Measurements from ENCODE around the gene OR1B1. TPM values are rescaled to one million over a fixed set of nuclear protein-coding genes. Genes with fewer than 3 reads are reported as not detected.

OR1B1 gene
- total RNA-seq, 1 experiment from 2014 or later, result not detected

- intact Hi-C loops (cut with micrococcal nuclease; ENCODE audit: unreplicated experiment), result no loop called here
- no peak overlapping the region for H2AFZ ChIP-seq
- CTCF ChIA-PET, result no interaction called here
- H3K79me2 ChIP-seq (ENCODE audit: low read depth), result no peaks in the 10 kb centered on the region
- no peak overlapping the region for H3K4me3 ChIP-seq
- H3F3A ChIP-seq (ENCODE audit: insufficient read depth, low read depth), result no peaks in the 10 kb centered on the region
- H3K27me3 ChIP-seq (ENCODE audit: insufficient read depth, low read depth), result no peaks in the 10 kb centered on the region; the same call in 1 of the 2 replicates
- H3K4me2 ChIP-seq, result no peak overlapping the region
- H3K36me3 ChIP-seq (ENCODE audit: low read depth), result no peaks in the 10 kb centered on the region
- no peaks in the 10 kb centered on the region for H3K4me1 ChIP-seq (replicated peaks; ENCODE audit: insufficient read depth)
- TF ChIP-seq EZH2 (IDR thresholded peaks at IDR 0.05; ENCODE audit: low read depth) (no peak), CTCF (conservative IDR thresholded peaks at IDR 0.05) (no peak)
- H3K9me3 ChIP-seq (ENCODE audit: insufficient read depth, low read depth), result no peaks in the 10 kb centered on the region; the same call in 1 of the 2 replicates
- no TSS peak for BruUV-seq (replicated peaks)
- no peaks in the 10 kb centered on the region for H3K9me2 ChIP-seq (ENCODE audit: insufficient read depth)
- POLR2A ChIA-PET (ENCODE audit: unreplicated experiment), result no interaction called here
- DNase-seq, result peak in 1 of 2 experiments; percentile 6
- H4K20me1 ChIP-seq (ENCODE audit: insufficient read depth), result no peaks in the 10 kb centered on the region
- no peak overlapping the region for H3K27ac ChIP-seq
Measured at GRCh38 chr9:122580360-122580759, 77.1 kb downstream of the OR1B1 start.

- DNase-seq, result no peak
- ChIA-PET CTCF (interaction anchor here (0.6 kb wide), 1 partner anchor 676 kb away, joined by 4 read pairs; no protein-coding TSS in a partner anchor), POLR2A (ENCODE audit: unreplicated experiment) (no interaction called here)
- Histone ChIP-seq H3K4me1 (replicated peaks; ENCODE audit: insufficient read depth) (no peaks in the 10 kb centered on the region), H3K4me3 (no peak overlapping the region), H4K20me1 (ENCODE audit: insufficient read depth) (no peaks in the 10 kb centered on the region), H3K27ac (no peak overlapping the region), H3K79me2 (ENCODE audit: low read depth) (no peaks in the 10 kb centered on the region), H3K27me3 (ENCODE audit: insufficient read depth, low read depth) (no peaks in the 10 kb centered on the region; the same call in 1 of the 2 replicates), H3K4me2 (no peak overlapping the region), H3K36me3 (ENCODE audit: low read depth) (no peaks in the 10 kb centered on the region), H2AFZ (no peak overlapping the region), H3F3A (ENCODE audit: insufficient read depth, low read depth) (no peaks in the 10 kb centered on the region), H3K9me2 (ENCODE audit: insufficient read depth) (no peaks in the 10 kb centered on the region), H3K9me3 (ENCODE audit: insufficient read depth, low read depth) (no peaks in the 10 kb centered on the region; the same call in 1 of the 2 replicates)
- intact Hi-C loops (cut with micrococcal nuclease; ENCODE audit: unreplicated experiment), result no loop called here
- no TSS peak for BruUV-seq (replicated peaks)
- TF ChIP-seq EZH2 (IDR thresholded peaks at IDR 0.05; ENCODE audit: low read depth) (no peak), CTCF (conservative IDR thresholded peaks at IDR 0.05) (no peak)
Measured at GRCh38 chr9:122579874-122580273, 77.6 kb downstream of the OR1B1 start.

Other genes starting within 250 kb of the OR1B1 start
- gene OR1J1, start 179.7 kb downstream of the OR1B1 start, total RNA-seq (2021), result not detected in 2 replicates
- gene OR1J2, start 146.8 kb downstream of the OR1B1 start, total RNA-seq (2021), result not detected in 2 replicates
- gene OR1J4, start 138.5 kb downstream of the OR1B1 start, total RNA-seq (2021), result not detected in 2 replicates
- gene OR1N1, start 130.3 kb downstream of the OR1B1 start, total RNA-seq (2021), result not detected in 2 replicates
- gene OR1N2, start 104.5 kb downstream of the OR1B1 start, total RNA-seq (2021), result not detected in 2 replicates
- not detected in 2 replicates for gene OR1L8, start 74.2 kb downstream of the OR1B1 start, total RNA-seq (2021)
- gene OR1Q1, start 42.9 kb downstream of the OR1B1 start, total RNA-seq (2021), result not detected in 2 replicates
- not detected in 2 replicates for gene OR1L1, start 4.1 kb upstream of the OR1B1 start, total RNA-seq (2021)
- gene OR1L3, start 17.5 kb upstream of the OR1B1 start, total RNA-seq (2021), result not detected in 2 replicates
- gene OR1L4, start 66.4 kb upstream of the OR1B1 start, total RNA-seq (2021), result not detected in 2 replicates
- not detected in 2 replicates for gene OR1L6, start 84.7 kb upstream of the OR1B1 start, total RNA-seq (2021)
- gene OR5C1, start 131.3 kb upstream of the OR1B1 start, total RNA-seq (2021), result not detected in 2 replicates
- not detected in 2 replicates for gene OR1K1, start 142.5 kb upstream of the OR1B1 start, total RNA-seq (2021)
- gene PDCL, start 171.0 kb upstream of the OR1B1 start, total RNA-seq (2021), result 23.2 and 28.9 TPM in 2 replicates
- gene RC3H2, start 247.7 kb upstream of the OR1B1 start, total RNA-seq (2021), result 58.8 and 59.3 TPM in 2 replicates

Data from PC-9 (cell line).